ENCODE results near the gene EXO1.

EXO1 gene

GRCh38 chr1:241888232-241888631 lies 40.2 kb downstream of the EXO1 start:
- no peak overlapping the region for H3K9ac ChIP-seq (ENCODE audit: low read depth, low read length)
- H3K9me3 ChIP-seq (ENCODE audit: control insufficient read depth, insufficient read depth, low read length): no peaks in the 10 kb centered on the region
- peaks cover 6% of the 10 kb centered on the region for H3K36me3 ChIP-seq (ENCODE audit: insufficient read depth, low read length)
- H3K4me1 ChIP-seq (ENCODE audit: insufficient read depth, low read length): no peaks in the 10 kb centered on the region

DNA sequence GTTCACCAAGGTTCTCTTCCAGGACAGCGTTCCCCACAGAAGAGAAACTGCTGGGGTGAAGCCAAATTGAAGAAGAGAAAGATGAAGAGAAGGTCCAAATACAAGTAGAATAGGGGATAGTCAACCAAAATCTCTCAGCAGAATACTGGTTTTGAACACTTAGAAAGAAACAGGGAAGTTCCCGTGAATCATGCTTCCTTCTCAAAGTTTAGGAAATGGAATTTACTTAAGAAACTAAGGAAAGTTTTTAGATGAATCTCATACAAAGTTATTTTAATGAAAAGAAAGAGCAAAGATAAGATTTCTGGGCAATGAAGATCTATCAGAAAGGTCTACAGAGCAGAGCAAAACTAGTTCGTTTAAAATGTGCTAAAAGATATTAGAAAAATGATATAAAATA lies 43.3 kb downstream of the EXO1 start:
- peaks cover 4% of the 10 kb centered on the region for H3K36me3 ChIP-seq (ENCODE audit: insufficient read depth, low read length)
- H3K9ac ChIP-seq (ENCODE audit: low read depth, low read length): no peak overlapping the region
- H3K4me1 ChIP-seq (ENCODE audit: insufficient read depth, low read length): no peaks in the 10 kb centered on the region
- H3K9me3 ChIP-seq (ENCODE audit: control insufficient read depth, insufficient read depth, low read length): no peaks in the 10 kb centered on the region

DNA sequence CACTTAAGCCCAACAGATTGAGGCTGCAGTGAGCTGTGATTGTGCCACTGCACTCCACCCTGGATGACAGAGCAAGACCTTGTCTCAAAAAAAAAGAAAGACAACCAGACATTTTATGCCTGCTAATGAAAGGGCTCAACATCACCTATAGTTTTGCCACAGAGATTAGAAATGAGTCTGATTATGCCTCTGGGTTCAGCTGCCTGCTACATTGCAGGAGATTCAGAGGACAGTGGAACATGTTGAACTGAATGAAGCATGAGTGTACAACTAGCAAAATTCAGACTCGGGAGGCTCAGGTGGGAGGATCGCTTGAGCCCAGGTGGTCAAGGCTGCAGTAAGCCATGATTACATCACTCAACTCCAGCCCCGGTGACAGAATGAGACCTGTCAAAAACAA lies 46.0 kb downstream of the EXO1 start:
- Histone ChIP-seq H3K9me3 (ENCODE audit: control insufficient read depth, insufficient read depth, low read length) (no peaks in the 10 kb centered on the region), H3K36me3 (ENCODE audit: insufficient read depth, low read length) (peaks cover 4% of the 10 kb centered on the region), H3K9ac (ENCODE audit: low read depth, low read length) (no peak overlapping the region), H3K4me1 (ENCODE audit: insufficient read depth, low read length) (no peaks in the 10 kb centered on the region)

- Histone ChIP-seq H3K36me3 (ENCODE audit: insufficient read depth, low read length) (peaks cover 4% of the 10 kb centered on the region), H3K9ac (ENCODE audit: low read depth, low read length) (no peak overlapping the region), H3K9me3 (ENCODE audit: control insufficient read depth, insufficient read depth, low read length) (no peaks in the 10 kb centered on the region), H3K4me1 (ENCODE audit: insufficient read depth, low read length) (no peaks in the 10 kb centered on the region)
These were observed 47.0 kb downstream of the EXO1 start for GRCh38 chr1:241895013-241895412.

GRCh38 chr1:241896670-241896962 lies 48.6 kb downstream of the EXO1 start:
- H3K9ac ChIP-seq (ENCODE audit: low read depth, low read length): no peak overlapping the region
- H3K36me3 ChIP-seq (ENCODE audit: insufficient read depth, low read length): no peaks in the 10 kb centered on the region
- no peaks in the 10 kb centered on the region for H3K4me1 ChIP-seq (ENCODE audit: insufficient read depth, low read length)
- H3K9me3 ChIP-seq (ENCODE audit: control insufficient read depth, insufficient read depth, low read length): no peaks in the 10 kb centered on the region

DNA sequence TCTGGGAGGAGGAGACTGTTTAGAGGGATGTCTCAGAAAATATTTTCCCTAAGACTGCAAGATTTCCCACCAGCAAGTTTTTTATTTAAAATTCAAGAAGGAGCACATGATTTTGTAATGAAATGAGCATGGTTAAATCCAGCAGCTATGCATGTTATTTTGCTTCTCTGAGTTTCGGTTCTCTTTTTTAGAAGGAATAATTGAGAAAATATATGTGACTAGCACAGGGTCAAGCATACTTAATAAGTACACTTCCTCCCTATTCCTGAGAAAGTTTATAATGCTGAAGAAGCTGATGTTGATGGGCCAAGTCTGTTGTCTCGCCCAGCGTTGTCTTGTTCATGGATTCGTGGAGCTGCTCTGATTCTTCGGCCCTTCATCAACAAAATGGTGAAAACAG lies 51.2 kb downstream of the EXO1 start:
- H3K4me1 ChIP-seq (ENCODE audit: insufficient read depth, low read length): no peaks in the 10 kb centered on the region
- H3K36me3 ChIP-seq (ENCODE audit: insufficient read depth, low read length): no peaks in the 10 kb centered on the region
- H3K9ac ChIP-seq (ENCODE audit: low read depth, low read length): no peak overlapping the region

DNA sequence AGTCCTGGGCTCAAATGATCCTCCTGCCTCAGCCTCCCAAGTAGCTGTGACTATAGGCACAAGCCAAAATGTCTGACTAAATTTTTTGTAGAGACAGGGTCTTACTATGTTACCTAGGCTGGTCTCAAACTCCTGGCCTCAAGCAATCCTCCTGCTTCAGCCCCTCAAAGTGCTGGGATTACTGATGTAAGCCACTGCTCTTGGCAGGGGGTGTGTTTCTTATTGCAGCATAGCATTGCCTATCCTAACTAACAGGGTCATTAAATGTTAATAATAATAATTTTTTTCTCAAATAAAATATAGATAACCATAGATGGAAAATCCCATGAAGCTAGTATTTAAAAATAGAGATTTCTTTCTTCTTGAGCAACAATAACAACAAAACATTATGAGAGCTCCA lies 52.4 kb downstream of the EXO1 start:
- Histone ChIP-seq H3K36me3 (ENCODE audit: insufficient read depth, low read length) (no peaks in the 10 kb centered on the region), H3K9me3 (ENCODE audit: control insufficient read depth, insufficient read depth, low read length) (no peaks in the 10 kb centered on the region)

More for the DNA sequence above, 51.2 kb downstream of the EXO1 start:
- no peaks in the 10 kb centered on the region for H3K9me3 ChIP-seq (ENCODE audit: control insufficient read depth, insufficient read depth, low read length)

DNA sequence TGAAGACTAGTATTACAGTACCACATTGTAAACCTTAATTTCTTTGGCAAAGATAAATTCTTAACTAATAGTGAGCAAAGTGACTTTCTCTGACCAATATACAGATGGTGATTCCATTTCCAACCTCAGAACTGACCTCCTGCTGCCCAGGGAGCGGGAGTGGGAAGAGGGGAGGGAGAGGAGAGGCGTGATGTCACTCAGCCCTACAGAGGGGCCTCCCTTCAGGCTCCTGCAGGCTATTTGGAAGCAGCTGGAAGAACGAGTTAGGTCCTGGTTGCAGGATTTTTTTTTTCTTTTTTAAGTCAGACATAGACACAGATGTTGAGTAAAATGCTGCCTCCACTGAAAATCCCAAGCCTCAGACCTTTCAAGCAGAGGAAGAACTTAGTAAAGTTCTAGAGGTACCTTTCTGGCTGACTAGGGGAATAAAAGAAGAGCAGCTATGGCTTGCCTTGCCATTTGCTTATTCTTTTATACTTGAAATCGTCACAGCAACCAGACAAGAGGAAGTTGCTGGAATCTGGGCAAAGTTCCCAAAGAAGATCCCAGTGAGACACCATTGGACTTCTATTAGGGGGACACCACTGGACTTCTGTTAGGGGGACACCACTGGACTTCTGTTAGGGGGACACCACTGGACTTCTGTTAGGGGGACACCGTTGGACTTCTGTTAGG lies 54.5 kb downstream of the EXO1 start:
- Histone ChIP-seq H3K9me3 (ENCODE audit: control insufficient read depth, insufficient read depth, low read length) (no peaks in the 10 kb centered on the region), H3K36me3 (ENCODE audit: insufficient read depth, low read length) (no peaks in the 10 kb centered on the region), H3K9ac (ENCODE audit: low read depth, low read length) (no peak overlapping the region)

More for the DNA sequence above, 52.4 kb downstream of the EXO1 start:
- no peak overlapping the region for H3K9ac ChIP-seq (ENCODE audit: low read depth, low read length)
- no peaks in the 10 kb centered on the region for H3K4me1 ChIP-seq (ENCODE audit: insufficient read depth, low read length)

DNA sequence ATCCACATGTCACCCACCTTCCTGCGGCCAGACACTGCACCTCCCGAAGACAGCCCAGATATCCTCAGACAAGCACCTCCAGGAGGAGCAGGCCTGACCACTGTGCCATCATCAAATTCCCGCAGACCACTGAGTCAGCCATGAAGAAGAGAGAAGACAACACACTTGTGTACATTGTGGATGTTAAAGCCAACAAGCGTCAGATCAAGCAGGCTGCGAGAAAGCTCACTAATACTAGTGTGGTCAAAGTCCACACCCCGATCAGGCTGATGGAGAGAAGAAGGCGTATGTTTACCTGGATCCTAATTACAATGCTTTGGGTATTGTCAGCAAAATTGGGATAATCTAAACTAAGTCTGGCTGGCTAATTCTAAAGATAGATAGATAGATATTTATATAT lies 68.2 kb downstream of the EXO1 start:
- H3K9ac ChIP-seq (ENCODE audit: low read depth, low read length): no peak overlapping the region
- no peaks in the 10 kb centered on the region; the same call in 1 of the 2 replicates for H3K4me1 ChIP-seq (ENCODE audit: insufficient read depth, low read length)
- H3K9me3 ChIP-seq (ENCODE audit: control insufficient read depth, insufficient read depth, low read length): no peaks in the 10 kb centered on the region
- H3K36me3 ChIP-seq (ENCODE audit: insufficient read depth, low read length): no peaks in the 10 kb centered on the region

More for the DNA sequence above, 54.5 kb downstream of the EXO1 start:
- no peaks in the 10 kb centered on the region for H3K4me1 ChIP-seq (ENCODE audit: insufficient read depth, low read length)

- H3K9ac ChIP-seq (ENCODE audit: low read depth, low read length): no peak overlapping the region
- H3K9me3 ChIP-seq (ENCODE audit: control insufficient read depth, insufficient read depth, low read length): no peaks in the 10 kb centered on the region
- no peaks in the 10 kb centered on the region for H3K36me3 ChIP-seq (ENCODE audit: insufficient read depth, low read length)
These were observed 69.5 kb downstream of the EXO1 start for GRCh38 chr1:241917487-241917886.

DNA sequence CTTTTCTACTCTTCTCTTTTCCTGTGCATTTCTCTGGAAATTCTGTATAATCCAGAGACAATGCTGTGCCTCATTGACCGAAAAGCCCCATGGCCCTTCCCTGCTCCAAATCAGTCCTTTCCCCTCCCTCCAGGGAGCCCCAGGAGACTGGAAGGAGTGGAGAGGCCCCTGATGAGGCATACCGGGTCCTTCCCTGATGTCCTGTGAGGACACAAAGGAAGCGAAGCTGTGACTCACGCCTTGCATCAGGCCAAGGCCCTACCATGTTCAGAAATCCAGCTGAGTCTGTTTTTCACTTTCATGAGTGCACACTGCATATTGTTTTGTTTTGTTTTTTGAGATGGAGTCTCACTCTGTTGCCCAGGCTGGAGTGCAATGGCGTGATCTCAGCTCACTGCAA lies 70.9 kb downstream of the EXO1 start:
- H3K9ac ChIP-seq (ENCODE audit: low read depth, low read length): no peak overlapping the region
- H3K4me1 ChIP-seq (ENCODE audit: insufficient read depth, low read length): no peaks in the 10 kb centered on the region; the same call in 1 of the 2 replicates
- no peaks in the 10 kb centered on the region for H3K36me3 ChIP-seq (ENCODE audit: insufficient read depth, low read length)
- no peaks in the 10 kb centered on the region for H3K9me3 ChIP-seq (ENCODE audit: control insufficient read depth, insufficient read depth, low read length)

More at GRCh38 chr1:241917487-241917886, 69.5 kb downstream of the EXO1 start:
- no peaks in the 10 kb centered on the region; the same call in 1 of the 2 replicates for H3K4me1 ChIP-seq (ENCODE audit: insufficient read depth, low read length)

GRCh38 chr1:241924080-241924808 lies 76.2 kb downstream of the EXO1 start:
- Histone ChIP-seq H3K9ac (ENCODE audit: low read depth, low read length) (no peak overlapping the region), H3K9me3 (ENCODE audit: control insufficient read depth, insufficient read depth, low read length) (no peaks in the 10 kb centered on the region), H3K4me1 (ENCODE audit: insufficient read depth, low read length) (no peaks in the 10 kb centered on the region; the same call in 1 of the 2 replicates), H3K36me3 (ENCODE audit: insufficient read depth, low read length) (no peaks in the 10 kb centered on the region)

GRCh38 chr1:241926141-241926540 lies 78.1 kb downstream of the EXO1 start:
- H3K9ac ChIP-seq (ENCODE audit: low read depth, low read length): no peak overlapping the region
- no peaks in the 10 kb centered on the region for H3K36me3 ChIP-seq (ENCODE audit: insufficient read depth, low read length)
- H3K9me3 ChIP-seq (ENCODE audit: control insufficient read depth, insufficient read depth, low read length): no peaks in the 10 kb centered on the region
- no peaks in the 10 kb centered on the region; the same call in 1 of the 2 replicates for H3K4me1 ChIP-seq (ENCODE audit: insufficient read depth, low read length)

GRCh38 chr1:241927321-241927720 lies 79.3 kb downstream of the EXO1 start:
- Histone ChIP-seq H3K9ac (ENCODE audit: low read depth, low read length) (no peak overlapping the region), H3K9me3 (ENCODE audit: control insufficient read depth, insufficient read depth, low read length) (no peaks in the 10 kb centered on the region), H3K36me3 (ENCODE audit: insufficient read depth, low read length) (no peaks in the 10 kb centered on the region), H3K4me1 (ENCODE audit: insufficient read depth, low read length) (no peaks in the 10 kb centered on the region; the same call in 1 of the 2 replicates)

DNA sequence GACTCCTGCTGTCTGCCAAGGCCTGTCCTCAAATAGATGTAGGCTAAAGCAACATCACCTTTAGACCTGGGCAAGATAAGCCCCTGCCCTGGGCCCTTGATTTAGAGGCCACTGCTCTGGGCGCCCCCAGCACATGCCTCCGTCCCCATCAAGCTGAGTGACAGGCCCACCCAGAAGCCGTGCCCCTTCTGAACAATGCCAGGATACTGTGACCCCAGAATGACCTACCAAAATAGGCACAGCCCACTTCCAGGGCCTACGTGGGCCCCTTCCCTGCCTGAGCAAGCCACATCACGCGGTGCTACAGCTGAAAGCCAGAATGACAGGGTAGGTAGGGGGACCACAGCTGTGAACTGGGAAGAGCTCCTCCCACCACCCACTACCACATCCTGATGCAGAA lies 84.8 kb downstream of the EXO1 start:
- H3K4me1 ChIP-seq (ENCODE audit: insufficient read depth, low read length): peaks cover 9% of the 10 kb centered on the region
- no peaks in the 10 kb centered on the region for H3K36me3 ChIP-seq (ENCODE audit: insufficient read depth, low read length)
- no peak overlapping the region for H3K9ac ChIP-seq (ENCODE audit: low read depth, low read length)
- H3K9me3 ChIP-seq (ENCODE audit: control insufficient read depth, insufficient read depth, low read length): no peaks in the 10 kb centered on the region

Data from ES-I3 (cell line).